Type B pancreatic cell (in vitro differentiated cells): ENCODE measurements around the gene IRX1. TPM values are rescaled to one million over a fixed set of nuclear protein-coding genes. Genes with fewer than 3 reads are reported as not detected.

Source experiments
- DNase-seq: peaks from one replicate; pipeline ENCODE4 v3.0.0; 2021; ENCODE audit warnings: mixed read lengths; ENCODE audit not compliant: unreplicated experiment; ENCODE audit errors: extremely low spot score
- H3K27ac Mint-ChIP-seq: 2 replicates; pipeline ENCODE4 v1.8.0; 2021; ENCODE audit warnings: mild to moderate bottlenecking, mixed read lengths
- H3K27me3 Mint-ChIP-seq: 2 replicates; pipeline ENCODE4 v1.8.0; 2021; ENCODE audit warnings: mixed read lengths
- H3K36me3 Mint-ChIP-seq: 2 replicates; pipeline ENCODE4 v1.8.0; 2021; ENCODE audit warnings: mixed read lengths
- H3K4me1 Mint-ChIP-seq: one replicate; pipeline ENCODE4 v1.8.0; 2021; ENCODE audit warnings: mixed read lengths; ENCODE audit not compliant: unreplicated experiment
- H3K4me3 Mint-ChIP-seq: 2 replicates; pipeline ENCODE4 v1.8.0; 2021; ENCODE audit warnings: mild to moderate bottlenecking, mixed read lengths
- H3K9me3 Mint-ChIP-seq: 2 replicates; pipeline ENCODE4 v1.8.0; 2021; ENCODE audit warnings: mixed read lengths
- CTCF ChIP-seq: fragments of 200-600 bp; sonication (generic); conservative IDR thresholded peaks from 2 replicates; pipeline ENCODE4 v1.5.0; 2021; ENCODE audit warnings: antibody characterized with exemption, mild to moderate bottlenecking
- total RNA-seq: library from RNA; stranded (reverse); gene quantifications from 2 replicates; pipeline ENCODE4 v1.2.1, GENCODE V29; 2021; ENCODE audit warnings: low replicate concordance

The IRX1 gene
- total RNA-seq, 1 donor from 2014 or later: 25.0 TPM

DNA sequence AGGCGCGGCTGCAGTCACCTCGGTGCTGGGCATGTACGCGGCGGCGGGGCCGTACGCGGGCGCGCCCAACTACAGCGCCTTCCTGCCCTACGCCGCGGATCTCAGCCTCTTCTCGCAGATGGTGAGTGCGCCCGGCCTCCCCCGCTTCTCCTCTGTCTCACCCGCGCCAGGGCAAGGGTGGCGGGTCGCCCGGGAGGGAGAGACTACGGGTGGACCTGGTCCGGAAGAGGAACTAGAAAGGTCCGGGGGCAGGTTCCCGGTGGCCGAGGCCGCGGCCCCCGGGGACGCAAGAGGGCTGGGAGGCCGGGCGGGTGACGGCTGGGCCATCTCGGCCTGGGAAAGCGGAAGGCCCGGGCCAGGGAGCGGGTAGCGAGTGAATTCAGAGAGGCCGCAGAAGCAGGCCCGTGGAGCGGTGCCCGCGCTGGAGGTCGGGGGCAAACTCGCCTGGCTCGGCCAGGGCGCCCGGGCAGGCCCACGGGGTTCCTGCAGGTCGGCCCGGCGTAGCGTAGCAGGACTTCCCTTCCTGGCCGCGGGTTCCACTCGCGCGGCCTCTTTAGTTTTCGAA, 711 bp downstream of the IRX1 start:
- no peak for TF ChIP-seq CTCF
- peak overlapping the region; percentile 88 for H3K4me3 Mint-ChIP-seq
- H3K4me1 Mint-ChIP-seq: peaks cover 28% of the 10 kb centered on the region
- peak overlapping the region; percentile 69 for H3K27ac Mint-ChIP-seq
- peaks cover 78% of the 10 kb centered on the region for H3K27me3 Mint-ChIP-seq
- peaks cover 16% of the 10 kb centered on the region for H3K36me3 Mint-ChIP-seq
- DNase-seq: no peak
- no peaks in the 10 kb centered on the region for H3K9me3 Mint-ChIP-seq

GRCh38 chr5:3596857-3597166, 1.2 kb downstream of the IRX1 start:
- Mint-ChIP-seq H3K36me3 (peaks cover 21% of the 10 kb centered on the region), H3K4me3 (peak overlapping the region; percentile 88), H3K9me3 (no peaks in the 10 kb centered on the region), H3K27me3 (peaks cover 78% of the 10 kb centered on the region), H3K4me1 (peaks cover 33% of the 10 kb centered on the region), H3K27ac (peak overlapping the region; percentile 69)
- TF ChIP-seq CTCF: no peak
- no peak for DNase-seq

- Mint-ChIP-seq H3K9me3 (no peaks in the 10 kb centered on the region), H3K4me1 (peaks cover 35% of the 10 kb centered on the region), H3K27me3 (peaks cover 78% of the 10 kb centered on the region), H3K36me3 (peaks cover 22% of the 10 kb centered on the region), H3K4me3 (peak overlapping the region; percentile 88), H3K27ac (peak overlapping the region; percentile 86)
- DNase-seq: no peak
- TF ChIP-seq CTCF: no peak
These were observed 1.8 kb downstream of the IRX1 start for GRCh38 chr5:3597167-3598007.

- peaks cover 78% of the 10 kb centered on the region for H3K27me3 Mint-ChIP-seq
- H3K4me1 Mint-ChIP-seq: peaks cover 35% of the 10 kb centered on the region
- H3K27ac Mint-ChIP-seq: peak overlapping the region; percentile 86
- TF ChIP-seq CTCF: peak; percentile 16
- DNase-seq: no peak
- H3K4me3 Mint-ChIP-seq: peak overlapping the region; percentile 88
- peaks cover 22% of the 10 kb centered on the region for H3K36me3 Mint-ChIP-seq
- no peaks in the 10 kb centered on the region for H3K9me3 Mint-ChIP-seq
These were observed 2.6 kb downstream of the IRX1 start for GRCh38 chr5:3598207-3598606.

GRCh38 chr5:3598769-3599211, 3.2 kb downstream of the IRX1 start:
- Mint-ChIP-seq H3K27ac (peak overlapping the region; percentile 86), H3K36me3 (peaks cover 22% of the 10 kb centered on the region), H3K9me3 (no peaks in the 10 kb centered on the region), H3K27me3 (peaks cover 78% of the 10 kb centered on the region), H3K4me3 (peak overlapping the region; percentile 88), H3K4me1 (peaks cover 32% of the 10 kb centered on the region)
- no peak for DNase-seq
- TF ChIP-seq CTCF: no peak
